IMR-90 (cell line): ENCODE measurements around the gene P3H1. TPM values are rescaled to one million over a fixed set of nuclear protein-coding genes. Genes with fewer than 3 reads are reported as not detected.

Experiments used
- ATAC-seq: fragments of 200-7000 bp; cut with Tn5 transposase; 2 replicates; pipeline ENCODE4 v1.9.1; 2020; ENCODE audit warnings: low read depth, mild to moderate bottlenecking, moderate library complexity
- BruUV-seq: library from RNA; stranded (reverse); fragments of 400-500 nt; replicated peaks from 2 replicates; lab custom pipeline; 2021; lab: Mats Ljungman, UMichigan
- CTCF ChIA-PET: fragments of 300-600 bp; formaldehyde crosslinking; extraction: SDS; loops from one replicate; lab custom pipeline; 2021; ENCODE audit warnings: antibody characterized with exemption; lab: Yijun Ruan, JAX
- POLR2A ChIA-PET: fragments of 300-600 bp; sonication (Branson Sonifier 250); formaldehyde crosslinking; loops from one replicate; lab custom pipeline; 2022; ENCODE audit warnings: antibody characterized with exemption; ENCODE audit not compliant: unreplicated experiment; lab: Charles Lee
- DNase-seq: peaks from one replicate; pipeline ENCODE4 v3.0.0; 2013
- H2AFZ ChIP-seq: replicated peaks from 2 replicates; pipeline ENCODE3; 2013; ENCODE audit warnings: low read length, mild to moderate bottlenecking; ENCODE audit not compliant: poor library complexity
- H2AK5ac ChIP-seq: 2 replicates; pipeline ENCODE4 v1.6.1; 2013; ENCODE audit warnings: low read depth, low read length, inconsistent platforms
- H2AK9ac ChIP-seq: replicated peaks from 2 replicates; pipeline ENCODE3; 2013; ENCODE audit warnings: mild to moderate bottlenecking, low read depth, low read length, moderate library complexity; ENCODE audit not compliant: poor library complexity
- H2BK120ac ChIP-seq: 2 replicates; pipeline ENCODE4 v1.6.1; 2013; ENCODE audit warnings: low read depth, low read length, inconsistent platforms
- H2BK15ac ChIP-seq: 3 replicates; pipeline ENCODE4 v1.6.1; 2013; ENCODE audit warnings: low read depth, low read length, inconsistent platforms
- H2BK20ac ChIP-seq: 2 replicates; pipeline ENCODE4 v1.6.1; 2013; ENCODE audit warnings: low read depth, mild to moderate bottlenecking, inconsistent platforms, low read length, moderate library complexity
- H2BK5ac ChIP-seq: 2 replicates; pipeline ENCODE4 v1.6.1; 2013; ENCODE audit warnings: mild to moderate bottlenecking, low read depth, low read length, inconsistent platforms; ENCODE audit not compliant: poor library complexity, severe bottlenecking
- H3K14ac ChIP-seq: replicated peaks from 2 replicates; pipeline ENCODE4 v1.6.1; 2013; ENCODE audit warnings: low read depth, low read length, inconsistent platforms
- H3K18ac ChIP-seq: 2 replicates; pipeline ENCODE4 v1.6.1; 2013; ENCODE audit warnings: low read depth, low read length, control low read depth
- H3K23ac ChIP-seq: 2 replicates; pipeline ENCODE4 v1.6.1; 2013; ENCODE audit warnings: low read depth, low read length, inconsistent platforms
- H3K27ac ChIP-seq: 2 replicates; pipeline ENCODE4 v1.5.1; 2013; ENCODE audit warnings: mild to moderate bottlenecking, control low read depth, low read length; ENCODE audit not compliant: insufficient read depth
- H3K27me3 ChIP-seq: 2 replicates; pipeline ENCODE4 v1.6.1; 2013; ENCODE audit warnings: low read length; ENCODE audit not compliant: control insufficient read depth, insufficient read depth
- H3K36me3 ChIP-seq: 2 replicates; pipeline ENCODE4 v1.6.1; 2013; ENCODE audit warnings: low read length, mixed read lengths; ENCODE audit not compliant: control insufficient read depth, insufficient read depth
- H3K4ac ChIP-seq: 2 replicates; pipeline ENCODE4 v1.6.1; 2013; ENCODE audit warnings: low read depth, low read length, inconsistent platforms
- H3K4me1 ChIP-seq: 2 replicates; pipeline ENCODE4 v1.6.1; 2013; ENCODE audit warnings: low read length, mixed read lengths; ENCODE audit not compliant: control insufficient read depth, insufficient read depth
- H3K4me2 ChIP-seq: 2 replicates; pipeline ENCODE4 v1.6.1; 2013; ENCODE audit warnings: low read depth, mild to moderate bottlenecking, control low read depth, low read length, moderate library complexity
- H3K4me3 ChIP-seq: 2 replicates; pipeline ENCODE4 v1.5.1; 2013; ENCODE audit warnings: low read depth, mild to moderate bottlenecking, control low read depth, low read length, moderate library complexity; ENCODE audit not compliant: insufficient read depth
- H3K56ac ChIP-seq: 2 replicates; pipeline ENCODE4 v1.6.1; 2013; ENCODE audit warnings: low read length, inconsistent platforms; ENCODE audit not compliant: insufficient read depth; ENCODE audit errors: extremely low read depth
- H3K79me1 ChIP-seq, 2 experiments: 2 replicates each; pipeline ENCODE4 v1.6.1; 2013; ENCODE audit warnings: low read length in 2 of 2, inconsistent platforms in 1 of 2, low read depth in 1 of 2
- H3K9ac ChIP-seq: 2 replicates; pipeline ENCODE4 v1.6.1; 2013; ENCODE audit warnings: low read depth, low read length, control low read depth
- H3K9me1 ChIP-seq: 2 replicates; pipeline ENCODE4 v1.6.1; 2013; ENCODE audit warnings: low read length, inconsistent platforms; ENCODE audit not compliant: insufficient read depth
- H3K9me3 ChIP-seq: 2 replicates; pipeline ENCODE4 v1.6.1; 2013; ENCODE audit warnings: low read length; ENCODE audit not compliant: control insufficient read depth, insufficient read depth
- H4K20me1 ChIP-seq: 2 replicates; pipeline ENCODE4 v1.6.1; 2013; ENCODE audit warnings: low read length, inconsistent platforms; ENCODE audit not compliant: insufficient read depth
- H4K5ac ChIP-seq: 2 replicates; pipeline ENCODE4 v1.6.1; 2013; ENCODE audit warnings: mild to moderate bottlenecking, low read depth, low read length, control low read depth
- H4K8ac ChIP-seq, 2 experiments: 2 replicates each; pipeline ENCODE4 v1.6.1; 2013; ENCODE audit warnings: low read depth in 2 of 2, low read length in 2 of 2, control low read depth in 1 of 2, inconsistent platforms in 1 of 2
- H4K91ac ChIP-seq: 2 replicates; pipeline ENCODE4 v1.6.1; 2013; ENCODE audit warnings: low read depth, low read length, inconsistent platforms; ENCODE audit not compliant: insufficient read depth
- BHLHE40 ChIP-seq: fragments of 150-350 bp; IDR thresholded peaks from 2 replicates; pipeline ENCODE4 v1.6.1; 2016; ENCODE audit warnings: mild to moderate bottlenecking, low read depth, low read length
- CEBPB ChIP-seq: IDR thresholded peaks from 2 replicates; pipeline ENCODE4 v1.6.1; 2012; ENCODE audit warnings: low read depth, low read length, improper control_type of control experiment
- CHD1 ChIP-seq: IDR thresholded peaks from 2 replicates; pipeline ENCODE4 v1.6.1; 2012; ENCODE audit warnings: low read depth, low read length, improper control_type of control experiment
- FOS ChIP-seq: fragments of 150-350 bp; IDR thresholded peaks from 2 replicates; pipeline ENCODE4 v1.6.1; 2016; ENCODE audit warnings: low read depth, low read length
- MAFK ChIP-seq: IDR thresholded peaks from 2 replicates; pipeline ENCODE4 v1.6.1; 2012; ENCODE audit warnings: low read depth, low read length, improper control_type of control experiment
- MAZ ChIP-seq: IDR thresholded peaks from 2 replicates; pipeline ENCODE4 v1.6.1; 2012; ENCODE audit warnings: low read depth, mild to moderate bottlenecking, low read length, improper control_type of control experiment, moderate library complexity, borderline replicate concordance
- MXI1 ChIP-seq: IDR thresholded peaks from 2 replicates; pipeline ENCODE4 v1.6.1; 2012; ENCODE audit warnings: low read depth, mild to moderate bottlenecking, low read length, moderate library complexity, borderline replicate concordance
- NFE2L2 ChIP-seq: fragments of 150-350 bp; IDR thresholded peaks from 2 replicates; pipeline ENCODE4 v1.6.1; 2016; ENCODE audit warnings: low read depth, mild to moderate bottlenecking, low read length
- RAD21 ChIP-seq: IDR thresholded peaks from 2 replicates; pipeline ENCODE4 v1.6.1; 2012; ENCODE audit warnings: low read length, improper control_type of control experiment
- RCOR1 ChIP-seq: IDR thresholded peaks from 2 replicates; pipeline ENCODE4 v1.6.1; 2012; ENCODE audit warnings: mild to moderate bottlenecking, low read length, improper control_type of control experiment; ENCODE audit not compliant: insufficient replicate concordance
- RFX5 ChIP-seq: IDR thresholded peaks from 2 replicates; pipeline ENCODE4 v1.8.0; 2012; ENCODE audit warnings: low read depth, mild to moderate bottlenecking, low read length, moderate library complexity
- SMC3 ChIP-seq: fragments of 150-350 bp; IDR thresholded peaks from 2 replicates; pipeline ENCODE4 v1.6.1; 2016; ENCODE audit warnings: low read depth, mild to moderate bottlenecking, antibody characterized with exemption, low read length, moderate library complexity
- USF2 ChIP-seq: fragments of 150-350 bp; IDR thresholded peaks from 2 replicates; pipeline ENCODE4 v1.6.1; 2017; ENCODE audit warnings: mild to moderate bottlenecking, antibody characterized with exemption, low read length, low read depth
- WGBS, 2 experiments: methylation state at CpG; one replicate each; pipeline versions ENCODE4 v1.1.5 to v1.1.7; 2013; ENCODE audit warnings: missing lambda C conversion rate in 2 of 2; ENCODE audit not compliant: insufficient read length in 1 of 2; ENCODE audit errors: extremely low coverage in 2 of 2; 5-methylcytosine and 5-hydroxymethylcytosine counted together
- dilution Hi-C: fragments of 300-500 bp; cut with HindIII; formaldehyde crosslinking; loops from one replicate; pipeline ENCODE4 v1.14.3; 2018; ENCODE audit warnings: low sequenced_read_pairs; ENCODE audit not compliant: unreplicated experiment
- in situ Hi-C: fragments of 300-500 bp; cut with MboI; formaldehyde crosslinking; loops from 3 replicates; pipeline ENCODE4 v1.14.3; 2019; ENCODE audit warnings: low sequenced_read_pairs, inconsistent platforms, mixed read lengths
- intact Hi-C: fragments of 100-400 bp; cut with micrococcal nuclease; formaldehyde crosslinking; loops from 2 replicates; pipeline ENCODE4 v1.10.0; 2022
- polyA plus RNA-seq, 3 experiments: library from polyadenylated mRNA; depleted of rRNA; stranded (reverse); fragments of >200 nt; gene quantifications; 2 replicates each; pipeline ENCODE4 v1.2.3, GENCODE V29; 2012; ENCODE audit warnings: low replicate concordance in 1 of 3
- total RNA-seq: library from RNA; depleted of rRNA; stranded (reverse); fragments of >200 nt; gene quantifications from 2 replicates; pipeline ENCODE4 v1.2.3, GENCODE V29; 2012

Gene P3H1
- total and polyA plus RNA-seq, 2 of the 4 experiments (the other 2 are of a cell fraction): 108 to 210 TPM

DNA sequence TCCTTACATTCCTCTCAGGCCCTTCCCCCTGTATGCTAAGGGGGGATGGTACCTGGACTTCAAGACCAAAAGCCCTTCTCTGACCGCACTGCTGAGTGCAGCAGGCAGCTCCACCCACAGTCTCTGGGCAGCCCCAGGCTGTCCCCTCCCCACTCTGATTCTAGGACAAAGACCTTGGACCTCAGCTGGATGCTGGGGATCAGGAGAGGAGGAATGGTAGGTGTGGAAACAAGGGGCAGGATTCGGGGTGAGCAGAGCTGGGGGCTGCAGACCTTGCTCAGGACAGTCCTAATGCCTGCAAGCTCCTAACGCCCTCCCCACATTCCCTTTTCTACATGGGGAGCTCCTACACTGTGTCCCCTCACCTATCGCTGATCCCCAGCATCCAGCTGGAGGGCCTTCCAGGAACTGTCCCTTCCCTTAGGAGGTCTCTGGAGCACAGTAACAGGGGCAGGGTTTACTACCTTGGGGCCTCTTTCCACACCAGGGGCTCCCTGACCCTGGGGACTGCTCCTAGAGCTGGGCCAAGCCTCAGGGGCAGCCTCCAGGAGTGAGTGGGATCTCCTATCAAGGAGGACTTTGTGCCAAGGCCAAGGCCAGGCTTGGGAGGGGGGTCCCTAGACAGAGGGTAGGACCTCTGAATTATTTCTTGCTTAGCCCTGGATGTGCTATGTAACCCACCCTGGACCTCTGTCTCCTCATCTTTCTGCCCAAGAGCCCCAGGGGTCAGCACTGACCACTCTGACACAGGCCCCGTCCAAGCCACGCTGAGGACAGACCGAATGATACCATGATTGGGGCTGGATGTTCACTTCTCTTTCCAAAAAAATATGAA, 32.4 kb downstream of the P3H1 start (continued):
- TF ChIP-seq MAFK: no peak

DNA sequence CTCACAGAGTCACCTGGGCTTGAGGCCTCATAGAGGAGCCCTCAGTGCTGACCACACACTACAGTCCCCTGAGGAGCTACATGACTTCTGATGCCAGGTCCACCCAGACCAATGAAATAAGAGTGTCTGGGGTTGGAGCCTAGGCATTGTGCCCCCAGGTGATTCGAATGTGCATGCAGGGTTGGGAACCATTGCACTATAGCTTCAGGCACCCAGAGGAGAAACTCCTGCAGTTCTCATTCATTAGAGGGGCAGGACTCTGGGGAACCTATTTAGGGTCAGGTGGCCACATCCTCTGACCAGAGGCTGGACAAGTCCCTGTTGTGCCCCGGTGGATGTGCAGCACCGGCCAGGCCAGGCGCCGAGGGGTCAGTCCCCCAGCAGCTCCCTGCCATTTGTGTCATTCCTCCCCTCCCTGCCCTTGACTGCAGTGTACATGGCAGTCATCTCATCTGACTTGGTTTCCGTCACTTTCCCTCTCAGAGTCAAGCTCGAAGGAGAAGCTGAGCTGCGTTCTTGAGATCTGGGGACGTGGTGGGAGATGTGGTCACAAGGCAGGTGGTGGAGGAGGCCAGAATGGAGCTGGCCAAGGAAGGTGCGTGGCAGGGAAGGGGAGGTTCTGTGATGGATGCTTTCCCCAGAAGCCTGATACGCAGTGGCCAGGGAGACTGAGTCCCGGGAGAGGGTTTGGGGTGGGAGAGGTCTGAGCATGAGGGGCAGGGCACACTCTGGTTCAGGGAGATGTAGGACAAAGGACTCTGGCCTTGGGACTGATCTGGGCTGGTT, 33.2 kb downstream of the P3H1 start:
- BruUV-seq: no TSS peak
- Histone ChIP-seq H3K56ac (no peak overlapping the region), H2BK120ac (no peak overlapping the region), H2AFZ (no peak overlapping the region), H3K4me3 (no peak overlapping the region), H3K9ac (no peak overlapping the region), H3K79me1 (no peaks in the 10 kb centered on the region), H3K27me3 (no peaks in the 10 kb centered on the region; the same call in 1 of the 2 replicates), H3K18ac (no peak overlapping the region), H4K20me1 (no peaks in the 10 kb centered on the region), H3K23ac (no peak overlapping the region), H3K4me1 (no peaks in the 10 kb centered on the region), H2AK9ac (peak overlapping the region; percentile 78), H4K8ac (no peak overlapping the region), H3K9me3 (no peaks in the 10 kb centered on the region), H3K4ac (no peak overlapping the region), H4K91ac (no peak overlapping the region), H2BK15ac (no peak overlapping the region), H2BK5ac (no peak overlapping the region), H3K9me1 (no peaks in the 10 kb centered on the region), H3K36me3 (no peaks in the 10 kb centered on the region), H2BK20ac (no peak overlapping the region), H4K5ac (no peak overlapping the region), H3K14ac (no peak overlapping the region), H3K4me2 (no peak overlapping the region), H2AK5ac (no peak overlapping the region), H3K27ac (no peak overlapping the region)
- dilution Hi-C loops: no loop called here
- WGBS, 2 experiments: 79% methylated on average over 4 of the region's 12 CpGs; no CpG with 5 or more reads in 1 of the 2 experiments
- ATAC-seq (no peak), DNase-seq (no peak)
- intact Hi-C loops: no loop called here
- ChIA-PET POLR2A (no interaction called here), CTCF (interaction anchor here (0.6 kb wide), 1 partner anchor 34 kb away, joined by 3 read pairs; no protein-coding TSS in a partner anchor)
- in situ Hi-C loops: no loop called here
- TF ChIP-seq USF2 (no peak), MAFK (no peak), RFX5 (no peak), NFE2L2 (no peak), RCOR1 (no peak), RAD21 (no peak), CEBPB (no peak), FOS (no peak), MXI1 (no peak), MAZ (no peak), CHD1 (no peak), BHLHE40 (no peak), SMC3 (no peak)
